Measurements from ENCODE around the gene FOSL2. TPM values are rescaled to one million over a fixed set of nuclear protein-coding genes. Genes with fewer than 3 reads are reported as not detected.
A peak's percentile ranks its signal among the peaks of the same experiment; 100 is the strongest.

Gene FOSL2
- total and polyA plus RNA-seq, 8 donors: 10.0 to 39.1 (median 21.1) TPM

GRCh38 chr2:28437918-28438317, 45.3 kb downstream of the FOSL2 start:
- H3K27me3 ChIP-seq: no peaks in the 10 kb centered on the region
- no peaks in the 10 kb centered on the region for H3K36me3 ChIP-seq
- intact Hi-C loops (cut with DNase I): no loop called here
- peaks cover 0 to 12% (median 0%) of the 10 kb centered on the region in 3 donors for H3K4me1 ChIP-seq
- no peak for FAIRE-seq
- WGBS, 2 donors: 79 to 86% methylated on average over 5 of the region's 5 CpGs
- no peaks in the 10 kb centered on the region for H3K9me3 ChIP-seq
- ATAC-seq: no peak
- no peak for DNase-seq
- TF ChIP-seq CTCF (IDR thresholded peaks at IDR 0.05): no peak
- H3K27ac ChIP-seq: no peak overlapping the region
- H3K4me3 ChIP-seq: no peak overlapping the region

- Histone ChIP-seq H3K27ac (no peak overlapping the region), H3K4me3 (no peak overlapping the region), H3K4me1 (peaks cover 0 to 12% (median 0%) of the 10 kb centered on the region in 3 donors), H3K27me3 (no peaks in the 10 kb centered on the region), H3K36me3 (no peaks in the 10 kb centered on the region), H3K9me3 (no peaks in the 10 kb centered on the region)
- TF ChIP-seq CTCF (IDR thresholded peaks at IDR 0.05): no peak
- ATAC-seq (no peak), DNase-seq (no peak), FAIRE-seq (no peak)
- WGBS, 2 donors: 86 to 91% methylated on average over 13 of the region's 13 CpGs
- intact Hi-C loops (cut with DNase I): no loop called here
Observed at GRCh38 chr2:28438532-28439063, 45.9 kb downstream of the FOSL2 start.

GRCh38 chr2:28439127-28439526, 46.5 kb downstream of the FOSL2 start:
- ATAC-seq (no peak), FAIRE-seq (no peak), DNase-seq (no peak)
- Histone ChIP-seq H3K36me3 (no peaks in the 10 kb centered on the region), H3K4me3 (no peak overlapping the region), H3K27ac (no peak overlapping the region), H3K4me1 (peaks cover 0 to 12% (median 0%) of the 10 kb centered on the region in 3 donors), H3K9me3 (no peaks in the 10 kb centered on the region), H3K27me3 (no peaks in the 10 kb centered on the region)
- TF ChIP-seq CTCF (IDR thresholded peaks at IDR 0.05): no peak
- intact Hi-C loops (cut with DNase I): no loop called here
- whole genome bisulfite sequencing, 2 donors: 81 to 87% methylated on average over 5 of the region's 5 CpGs

- no peak for FAIRE-seq
- no peak for ATAC-seq
- H3K4me1 ChIP-seq: peaks cover 0 to 12% (median 0%) of the 10 kb centered on the region in 3 donors
- H3K4me3 ChIP-seq: no peak overlapping the region
- intact Hi-C loops (cut with DNase I): no loop called here
- H3K9me3 ChIP-seq: no peaks in the 10 kb centered on the region
- 89 to 94% methylated on average over 14 of the region's 14 CpGs for WGBS, 2 donors
- no peaks in the 10 kb centered on the region for H3K36me3 ChIP-seq
- TF ChIP-seq CTCF (IDR thresholded peaks at IDR 0.05): no peak
- no peak overlapping the region for H3K27ac ChIP-seq
- no peaks in the 10 kb centered on the region for H3K27me3 ChIP-seq
- peak in 1 of 6 donors; percentile 59 for DNase-seq
Observed at GRCh38 chr2:28439763-28440162, 47.1 kb downstream of the FOSL2 start.

GRCh38 chr2:28442328-28442727, 49.7 kb downstream of the FOSL2 start:
- H3K4me3 ChIP-seq: no peak overlapping the region
- no peak for ATAC-seq
- no peak for TF ChIP-seq CTCF (IDR thresholded peaks at IDR 0.05)
- H3K36me3 ChIP-seq: no peaks in the 10 kb centered on the region
- H3K27me3 ChIP-seq: no peaks in the 10 kb centered on the region
- intact Hi-C loops (cut with DNase I): no loop called here
- DNase-seq: no peak
- 71 to 80% methylated on average over 3 of the region's 3 CpGs for WGBS, 2 donors
- FAIRE-seq: no peak
- H3K9me3 ChIP-seq: no peaks in the 10 kb centered on the region
- no peaks in the 10 kb centered on the region for H3K4me1 ChIP-seq
- no peak overlapping the region for H3K27ac ChIP-seq

All from pancreas (tissue), 10 donors.